CD4-positive, alpha-beta T cell treated with Interleukin-4 for 4 hours (primary cell): ENCODE data around the gene EFCAB10.

ENCODE experiments used
- DNase-seq: peaks from one replicate; pipeline ENCODE4 v3.0.0-alpha.2; 2020

EFCAB10 gene

GRCh38 chr7:105596866-105597265 is 15.6 kb upstream of the EFCAB10 start:
- DNase-seq: no peak

DNA sequence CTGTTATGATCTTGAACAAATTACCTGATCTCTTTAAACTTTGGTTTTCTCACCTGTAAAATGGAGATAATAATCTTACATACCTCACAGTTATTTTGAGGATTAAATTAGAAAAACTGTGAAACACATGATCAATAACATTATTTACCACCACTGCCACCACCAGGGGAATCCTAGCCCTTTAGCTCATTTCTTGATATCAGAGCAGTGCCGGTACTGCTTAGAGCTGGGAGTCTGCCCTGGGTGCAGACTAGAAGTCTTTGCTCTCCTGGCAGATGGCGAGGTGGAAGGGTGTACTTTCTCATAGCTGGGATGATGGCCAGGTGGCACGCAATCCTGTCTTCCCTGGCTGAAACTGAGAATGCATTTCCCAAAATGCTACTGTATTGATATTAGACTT is 12.7 kb upstream of the EFCAB10 start:
- DNase-seq: no peak

GRCh38 chr7:105591522-105591921 is 10.2 kb upstream of the EFCAB10 start:
- no peak for DNase-seq

GRCh38 chr7:105590793-105591192 is 9.5 kb upstream of the EFCAB10 start:
- DNase-seq: no peak

DNA sequence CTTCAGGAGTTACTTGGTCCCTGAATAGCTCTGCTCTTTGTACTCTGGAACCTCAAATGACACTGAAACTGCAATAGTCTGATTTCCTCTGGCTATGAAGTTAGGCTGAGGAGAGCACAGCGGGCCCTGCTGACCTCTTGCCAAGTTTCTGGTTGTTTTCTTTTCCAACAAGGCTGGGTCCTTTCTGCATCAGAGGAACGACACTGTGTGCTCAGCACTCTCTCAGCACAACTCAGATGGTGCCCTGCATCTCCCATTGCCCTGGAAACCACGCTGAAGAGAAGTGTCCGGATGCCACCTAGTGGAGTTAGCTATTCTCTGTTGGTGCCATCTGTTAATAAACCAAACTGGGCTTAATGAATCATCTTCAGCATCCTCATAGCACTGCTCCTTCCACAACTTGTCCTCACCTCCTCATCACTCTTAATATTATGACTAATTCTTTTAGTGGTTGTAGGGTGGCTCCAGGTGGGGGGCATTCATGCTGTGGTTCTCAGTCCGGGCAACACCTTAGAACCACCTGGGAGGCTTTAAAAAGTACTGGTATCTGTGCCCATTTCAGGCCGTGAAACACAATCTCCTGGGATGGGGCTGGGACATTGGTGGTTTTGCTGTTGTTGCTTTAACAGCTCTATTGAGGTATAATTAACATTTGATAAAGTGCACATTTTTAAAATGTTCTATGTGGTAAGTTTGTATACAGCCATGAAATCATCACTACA is 8.2 kb upstream of the EFCAB10 start:
- DNase-seq: peak; percentile 60

GRCh38 chr7:105587909-105588635 is 6.8 kb upstream of the EFCAB10 start:
- DNase-seq: no peak

DNA sequence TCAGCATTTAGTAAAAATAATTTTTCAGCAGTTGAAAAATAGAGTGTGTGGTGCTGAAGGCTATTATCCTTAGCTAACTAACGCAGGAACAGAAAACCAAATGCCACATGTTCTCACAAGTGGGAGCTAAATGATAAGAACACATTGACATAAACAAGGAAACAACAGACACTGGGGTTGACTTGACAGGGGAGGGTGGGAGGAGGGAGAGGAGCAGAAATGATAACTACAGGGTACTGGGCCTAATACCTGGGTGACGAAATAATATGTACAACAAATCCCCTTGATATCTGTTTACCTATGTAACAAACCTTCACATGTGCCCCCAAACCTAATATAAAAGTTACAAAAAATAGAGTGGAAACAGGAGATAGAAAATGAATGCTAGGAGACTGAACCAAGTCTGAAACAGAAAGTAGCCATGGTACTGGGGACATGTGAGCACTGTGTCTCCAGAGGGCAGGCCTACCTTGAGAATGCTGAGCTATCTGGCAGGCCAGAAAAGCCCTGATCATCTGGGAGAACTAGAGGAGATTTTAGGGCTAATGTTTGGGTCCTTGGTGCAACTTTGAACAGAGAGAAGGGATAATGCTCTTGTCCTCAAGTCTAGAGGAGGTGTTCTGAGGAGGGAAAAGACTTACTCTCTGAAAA is 4.7 kb upstream of the EFCAB10 start:
- no peak for DNase-seq

GRCh38 chr7:105584165-105584564 is 2.9 kb upstream of the EFCAB10 start:
- DNase-seq: no peak

- DNase-seq: no peak
Measured at GRCh38 chr7:105583061-105583460, 1.8 kb upstream of the EFCAB10 start.

- DNase-seq: no peak
Measured at GRCh38 chr7:105580022-105580740, 1.1 kb downstream of the EFCAB10 start.

DNA sequence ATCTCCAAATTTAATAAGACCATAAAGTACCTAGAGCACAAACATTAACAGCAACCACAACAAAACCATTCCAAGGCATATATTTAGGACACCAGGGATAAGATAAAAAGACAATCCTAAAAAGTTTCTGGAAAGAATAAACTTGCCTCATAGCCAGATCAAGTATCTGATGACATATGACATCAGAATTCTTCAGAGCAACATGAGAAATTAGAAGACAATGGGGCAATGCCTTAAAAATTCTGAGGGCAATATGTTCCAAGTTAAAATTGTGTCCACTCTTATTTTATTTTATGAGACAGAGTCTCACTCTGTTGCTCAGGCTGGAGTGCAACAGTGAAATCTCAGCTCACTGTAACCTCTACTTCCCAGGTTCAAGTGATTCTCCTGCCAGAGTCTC is 2.8 kb downstream of the EFCAB10 start:
- no peak for DNase-seq

- DNase-seq: no peak
Measured at GRCh38 chr7:105577251-105577650, 4.0 kb downstream of the EFCAB10 start.

GRCh38 chr7:105571891-105572290 is 9.4 kb downstream of the EFCAB10 start:
- no peak for DNase-seq

- DNase-seq: no peak
Measured at GRCh38 chr7:105567821-105568220, 13.5 kb downstream of the EFCAB10 start.

DNA sequence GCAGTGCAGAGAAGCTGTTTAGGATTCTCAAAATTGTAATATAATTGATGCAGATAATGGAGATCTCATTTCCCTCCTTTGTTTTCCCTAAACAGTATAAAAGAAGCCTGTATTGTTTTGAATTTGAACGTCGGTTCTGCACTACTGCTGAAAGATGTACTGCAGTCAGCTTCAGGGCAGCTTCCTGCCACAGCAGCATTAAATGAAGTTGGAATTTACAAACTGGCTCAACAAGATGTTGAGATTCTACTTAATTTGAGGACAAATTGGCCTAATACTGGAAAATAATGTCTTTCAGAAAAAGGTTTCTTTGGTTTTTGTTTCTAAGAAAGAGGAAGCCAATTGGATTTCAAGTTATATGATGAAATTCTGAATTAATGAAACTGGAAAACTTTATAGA is 14.3 kb downstream of the EFCAB10 start:
- no peak for DNase-seq

GRCh38 chr7:105565190-105565589 is 16.1 kb downstream of the EFCAB10 start:
- no peak for DNase-seq

DNA sequence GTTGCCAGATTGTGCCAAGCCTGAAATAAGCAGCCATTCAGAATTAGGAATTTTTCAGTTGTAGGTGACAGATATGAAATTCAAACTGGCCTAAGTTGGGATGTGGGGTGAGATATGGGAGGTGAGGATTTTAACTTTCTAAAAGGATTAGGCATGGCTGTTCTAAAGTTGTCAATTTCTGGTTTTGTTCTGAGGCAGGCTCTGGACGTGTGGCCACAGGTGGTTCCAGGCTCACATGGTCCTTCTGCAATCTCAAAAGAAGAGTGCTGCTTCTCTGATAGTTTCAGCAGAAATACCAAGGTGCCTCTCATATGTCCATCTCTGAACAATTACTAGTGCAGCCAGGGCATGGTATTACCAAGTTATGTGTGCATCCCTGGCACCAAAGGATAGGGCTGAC is 21.4 kb downstream of the EFCAB10 start:
- no peak for DNase-seq

DNA sequence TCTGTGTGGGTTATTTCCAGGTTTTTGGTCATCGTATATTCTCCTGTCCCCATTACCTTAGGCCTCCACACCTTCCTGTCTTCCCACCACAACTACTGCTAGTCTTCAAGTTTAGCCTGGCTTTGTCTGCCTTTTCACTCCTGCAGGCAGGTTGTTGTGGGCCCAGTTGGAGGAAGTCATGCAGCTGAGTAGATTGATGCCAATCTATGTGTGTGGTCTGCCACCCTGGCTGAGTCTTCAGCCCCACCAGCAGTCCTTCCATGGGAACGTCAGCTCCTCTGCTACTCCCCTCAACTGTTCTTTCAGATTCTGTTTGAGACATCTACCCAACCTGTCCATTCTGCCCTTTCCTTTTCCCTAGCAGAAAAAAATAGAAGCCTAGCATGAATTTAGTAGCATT is 43.0 kb downstream of the EFCAB10 start:
- no peak for DNase-seq

DNA sequence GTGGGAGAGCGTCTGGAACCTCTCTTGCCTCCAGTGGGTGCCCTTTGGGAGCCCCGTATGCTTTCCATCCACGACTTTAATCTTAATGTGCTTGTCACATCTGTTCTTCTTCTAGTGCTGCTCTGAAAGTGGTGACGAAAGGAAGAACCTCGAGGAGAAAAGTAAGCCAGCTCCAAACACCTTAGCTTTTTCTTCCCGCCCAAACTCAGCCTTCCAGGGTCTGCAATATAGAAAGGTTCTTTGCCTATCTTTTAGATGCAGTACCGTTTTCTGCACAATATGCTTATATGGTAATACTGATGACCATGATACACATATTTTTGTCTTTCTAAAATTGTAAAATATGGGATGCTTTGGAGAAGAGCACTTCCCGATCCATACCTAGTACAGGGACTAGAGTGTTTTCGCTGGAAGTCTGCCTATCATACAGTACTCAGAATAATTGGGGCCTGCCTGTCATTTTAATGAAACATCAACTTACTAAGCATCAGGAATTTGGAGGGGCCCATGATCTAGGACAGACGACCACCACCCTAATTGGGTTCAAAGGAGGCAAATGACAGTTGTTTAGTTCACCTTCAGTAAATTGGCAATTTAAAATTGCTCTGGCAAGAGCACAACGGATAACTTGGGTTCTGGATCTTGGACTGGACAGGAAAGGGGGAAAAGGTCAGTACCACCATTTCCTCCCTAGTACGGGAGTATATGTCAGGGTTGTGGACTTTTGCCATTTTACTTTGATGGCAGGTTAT is 48.4 kb downstream of the EFCAB10 start:
- DNase-seq: no peak

- peak; percentile 92 for DNase-seq
Measured at GRCh38 chr7:105531792-105532671, 49.3 kb downstream of the EFCAB10 start, which contains the start of gene RINT1. Gene RINT1, plus strand, starts transcription at chr7:105532201. Its CDS starts 115 bp downstream, at chr7:105532316.

GRCh38 chr7:105530546-105530945 is 50.7 kb downstream of the EFCAB10 start:
- DNase-seq: no peak
